Endothelial cell of umbilical vein (primary cell): Measurements from ENCODE around the gene LTN1. TPM values are rescaled to one million over a fixed set of nuclear protein-coding genes. Genes with fewer than 3 reads are reported as not detected.

Source experiments
- BruUV-seq: library from RNA; stranded (reverse); fragments of 400-500 nt; replicated peaks from 2 replicates; lab custom pipeline; 2021; lab: Mats Ljungman, UMichigan
- CTCF ChIA-PET: fragments of 300-600, 350-600 bp; sonication (Branson Sonifier 250); formaldehyde crosslinking; loops from one replicate; lab custom pipeline; 2021; ENCODE audit warnings: antibody characterized with exemption, inconsistent platforms; lab: Charles Lee
- POLR2A ChIA-PET: fragments of 300-600, 350-600 bp; sonication (Branson Sonifier 250); formaldehyde crosslinking; loops from one replicate; lab custom pipeline; 2021; ENCODE audit warnings: antibody characterized with exemption, inconsistent platforms; lab: Charles Lee
- DNase-seq: peaks from one replicate; pipeline ENCODE4 v3.0.0-alpha.2; 2011; ENCODE audit warnings: low read depth, low spot score
- FAIRE-seq: peaks from 2 replicates; lab custom pipeline; 2011; peaks lifted over from hg19 to GRCh38; lab: Jason Lieb, UNC
- H2AFZ ChIP-seq: 2 replicates; pipeline ENCODE4 v1.6.0; 2012; ENCODE audit warnings: low read depth, low read length, control low read depth, inconsistent platforms
- H3K27ac ChIP-seq: 2 replicates; pipeline ENCODE4 v1.5.1; 2011; ENCODE audit warnings: low read depth, mild to moderate bottlenecking, control low read depth, low read length, moderate library complexity; ENCODE audit not compliant: insufficient read depth
- H3K27me3 ChIP-seq, 2 experiments: 2 replicates each; pipeline versions ENCODE4 v1.6.0 to v1.6.1; 2011; ENCODE audit warnings: low read length in 2 of 2, mixed read lengths in 1 of 2; ENCODE audit not compliant: control insufficient read depth in 2 of 2, insufficient read depth in 2 of 2
- H3K36me3 ChIP-seq, 2 experiments: 2 replicates in 1 of 2; 3 replicates in 1 of 2; pipeline ENCODE4 v1.5.1; 2011; ENCODE audit warnings: low read length in 2 of 2, mild to moderate bottlenecking in 1 of 2, moderate library complexity in 1 of 2; ENCODE audit not compliant: control insufficient read depth in 2 of 2, insufficient read depth in 2 of 2; ENCODE audit errors: extremely low read depth in 1 of 2
- H3K4me1 ChIP-seq: 3 replicates; pipeline ENCODE4 v1.5.1; 2011; ENCODE audit warnings: mild to moderate bottlenecking, low read length; ENCODE audit not compliant: control insufficient read depth, insufficient read depth; ENCODE audit errors: extremely low read depth
- H3K4me2 ChIP-seq: 2 replicates; pipeline ENCODE4 v1.6.1; 2011; ENCODE audit warnings: low read length, control low read depth, mixed read lengths; ENCODE audit not compliant: insufficient read depth
- H3K4me3 ChIP-seq, 3 experiments: fragments of 200-600 bp in 1 of 3; sonication (generic), shearing (Covaris generic) in 1 of 3; replicated peaks in 1 of 3; 2 replicates each; pipeline ENCODE4 v1.5.1; 2011 to 2016; ENCODE audit warnings: control low read depth in 3 of 3, low read length in 3 of 3, mild to moderate bottlenecking in 2 of 3, inconsistent platforms in 1 of 3, low read depth in 1 of 3, moderate library complexity in 1 of 3; ENCODE audit not compliant: insufficient read depth in 1 of 3
- H3K79me2 ChIP-seq: 2 replicates; pipeline ENCODE4 v1.6.0; 2012; ENCODE audit warnings: low read length, inconsistent platforms; ENCODE audit not compliant: control insufficient read depth, insufficient read depth
- H3K9ac ChIP-seq: replicated peaks from 2 replicates; pipeline ENCODE3; 2011; ENCODE audit warnings: low read length, control low read depth; ENCODE audit not compliant: insufficient read depth; ENCODE audit errors: extremely low read depth
- H3K9me1 ChIP-seq: replicated peaks from 3 replicates; pipeline ENCODE4 v1.6.0; 2011; ENCODE audit warnings: mild to moderate bottlenecking, low read length; ENCODE audit not compliant: control insufficient read depth, insufficient read depth; ENCODE audit errors: extremely low read depth
- H3K9me3 ChIP-seq: replicated peaks from 2 replicates; pipeline ENCODE4 v1.5.1; 2012; ENCODE audit warnings: low read length, inconsistent platforms; ENCODE audit not compliant: control insufficient read depth, insufficient read depth
- H4K20me1 ChIP-seq: replicated peaks from 2 replicates; pipeline ENCODE3; 2011; ENCODE audit warnings: mild to moderate bottlenecking, low read length; ENCODE audit not compliant: control insufficient read depth, insufficient read depth; ENCODE audit errors: extremely low read depth
- EZH2 ChIP-seq: IDR thresholded peaks from 2 replicates; pipeline ENCODE4 v1.6.1; 2012; ENCODE audit warnings: borderline replicate concordance, low read depth, mild to moderate bottlenecking, moderate library complexity, low read length, inconsistent platforms; ENCODE audit not compliant: severe bottlenecking
- FOS ChIP-seq: IDR thresholded peaks from 2 replicates; pipeline ENCODE4 v1.6.1; 2011; ENCODE audit warnings: mild to moderate bottlenecking, low read length, moderate library complexity, borderline replicate concordance; ENCODE audit not compliant: insufficient read depth
- GATA2 ChIP-seq: IDR thresholded peaks from 2 replicates; pipeline ENCODE4 v1.7.0; 2011; ENCODE audit warnings: low read depth, mild to moderate bottlenecking, moderate library complexity, mixed read lengths, low read length; ENCODE audit not compliant: insufficient read length, insufficient read depth
- JUN ChIP-seq: IDR thresholded peaks from 2 replicates; pipeline ENCODE4 v1.6.1; 2011; ENCODE audit warnings: borderline replicate concordance, low read depth; ENCODE audit not compliant: insufficient read length, insufficient read depth
- MAX ChIP-seq: IDR thresholded peaks from 2 replicates; pipeline ENCODE4 v1.6.1; 2011; ENCODE audit not compliant: insufficient read depth, insufficient read length
- MYC ChIP-seq: IDR thresholded peaks from one replicate; pipeline ENCODE4 v1.6.1; 2011; ENCODE audit warnings: mild to moderate bottlenecking, low read depth, low read length
- POLR2A ChIP-seq: IDR thresholded peaks from 2 replicates; pipeline ENCODE4 v1.6.1; 2012; ENCODE audit warnings: low read depth, mild to moderate bottlenecking, control low read depth, low read length
- POLR2AphosphoS5 ChIP-seq: IDR thresholded peaks from 2 replicates; pipeline ENCODE4 v1.6.1; 2012; ENCODE audit warnings: low read depth, mild to moderate bottlenecking, control low read depth, low read length, moderate library complexity; ENCODE audit not compliant: insufficient read depth
- dilution Hi-C: fragments of 300-500 bp; cut with MboI; formaldehyde crosslinking; loops from one replicate; pipeline ENCODE4 v1.15.0; 2019; ENCODE audit warnings: low sequenced_read_pairs; ENCODE audit not compliant: extremely low pct_ligation_motif_present
- intact Hi-C: fragments of 100-400 bp; cut with micrococcal nuclease; formaldehyde crosslinking; loops from one replicate; pipeline ENCODE4 v1.10.0; 2022
- polyA plus RNA-seq, 4 experiments: library from polyadenylated mRNA; depleted of rRNA in 3 of 4; stranded (reverse) in 3 of 4; unstranded in 1 of 4; fragments of >200 nt; gene quantifications; 2 replicates each; pipeline versions ENCODE4 v1.2.1 to v1.2.3, GENCODE V29; 2011 to 2012; ENCODE audit warnings: missing spikeins in 1 of 4
- total RNA-seq: library from RNA; stranded (reverse); gene quantifications from 2 replicates; pipeline ENCODE4 v1.2.3, GENCODE V29; 2021
- TF ChIP-seq, protein P1 (sequence below), 2 donors: IDR thresholded peaks; 1 replicate in 1 of 2; 2 replicates in 1 of 2; pipeline ENCODE4 v1.5.1; 2011; ENCODE audit warnings: low read length in 2 of 2, mild to moderate bottlenecking in 2 of 2, moderate library complexity in 2 of 2, control low read depth in 1 of 2, inconsistent platforms in 1 of 2, low read depth in 1 of 2; ENCODE audit not compliant: insufficient read depth in 1 of 2; ENCODE audit errors: extremely low read depth in 1 of 2

Gene LTN1
- total and polyA plus RNA-seq, 2 donors (not counting 3 experiments of a cell fraction or from before 2014, with no cell fraction given): 3.8 to 23.0 TPM

DNA sequence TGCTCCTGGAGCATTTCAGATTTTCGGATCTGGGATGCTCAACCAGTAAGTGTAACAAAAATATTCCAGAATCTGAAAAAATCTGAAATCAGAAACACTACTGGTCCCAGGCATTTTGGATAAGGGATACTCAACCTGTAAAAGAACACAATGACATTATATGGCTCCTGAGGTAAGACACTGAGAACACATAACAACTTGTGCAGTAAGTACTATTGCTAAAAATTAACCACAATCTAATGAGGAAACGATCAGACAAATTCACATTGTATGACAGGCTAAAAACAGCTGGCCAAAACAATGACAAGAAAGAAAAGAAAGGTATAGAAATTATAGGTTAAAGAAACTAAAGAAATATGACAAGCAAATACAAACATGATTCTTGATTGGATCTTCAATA is 54.9 kb downstream of the LTN1 start:
- no peak overlapping the region for H2AFZ ChIP-seq
- H4K20me1 ChIP-seq: no peaks in the 10 kb centered on the region
- DNase-seq: no peak
- no TSS peak for BruUV-seq
- no peak overlapping the region for H3K4me2 ChIP-seq
- ChIA-PET POLR2A (no interaction called here), CTCF (no interaction called here)
- H3K4me3 ChIP-seq: no peak overlapping the region
- no peak overlapping the region for H3K27ac ChIP-seq
- peaks cover 8% of the 10 kb centered on the region for H3K4me1 ChIP-seq
- no peaks in the 10 kb centered on the region for H3K9me1 ChIP-seq
- no peak for FAIRE-seq
- intact Hi-C loops (no loop called here), dilution Hi-C loops (no loop called here)
- H3K27me3 ChIP-seq: no peaks in the 10 kb centered on the region
- H3K79me2 ChIP-seq: no peaks in the 10 kb centered on the region
- H3K36me3 ChIP-seq: peaks cover 2 to 20% of the 10 kb centered on the region in 2 experiments
- TF ChIP-seq FOS: no peak
- no peak for TF ChIP-seq POLR2A
- H3K9ac ChIP-seq: no peak overlapping the region
- no peaks in the 10 kb centered on the region for H3K9me3 ChIP-seq

GRCh38 chr21:28936721-28937120 is 56.0 kb downstream of the LTN1 start:
- TF ChIP-seq MYC (no peak), POLR2A (no peak), JUN (no peak), EZH2 (no peak), FOS (no peak), POLR2AphosphoS5 (no peak), GATA2 (no peak), MAX (no peak)
- TF ChIP-seq, protein P1, sequence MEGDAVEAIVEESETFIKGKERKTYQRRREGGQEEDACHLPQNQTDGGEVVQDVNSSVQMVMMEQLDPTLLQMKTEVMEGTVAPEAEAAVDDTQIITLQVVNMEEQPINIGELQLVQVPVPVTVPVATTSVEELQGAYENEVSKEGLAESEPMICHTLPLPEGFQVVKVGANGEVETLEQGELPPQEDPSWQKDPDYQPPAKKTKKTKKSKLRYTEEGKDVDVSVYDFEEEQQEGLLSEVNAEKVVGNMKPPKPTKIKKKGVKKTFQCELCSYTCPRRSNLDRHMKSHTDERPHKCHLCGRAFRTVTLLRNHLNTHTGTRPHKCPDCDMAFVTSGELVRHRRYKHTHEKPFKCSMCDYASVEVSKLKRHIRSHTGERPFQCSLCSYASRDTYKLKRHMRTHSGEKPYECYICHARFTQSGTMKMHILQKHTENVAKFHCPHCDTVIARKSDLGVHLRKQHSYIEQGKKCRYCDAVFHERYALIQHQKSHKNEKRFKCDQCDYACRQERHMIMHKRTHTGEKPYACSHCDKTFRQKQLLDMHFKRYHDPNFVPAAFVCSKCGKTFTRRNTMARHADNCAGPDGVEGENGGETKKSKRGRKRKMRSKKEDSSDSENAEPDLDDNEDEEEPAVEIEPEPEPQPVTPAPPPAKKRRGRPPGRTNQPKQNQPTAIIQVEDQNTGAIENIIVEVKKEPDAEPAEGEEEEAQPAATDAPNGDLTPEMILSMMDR (IDR thresholded peaks at IDR 0.05; ENCODE audit: extremely low read depth in 1 of 2, insufficient read depth in 1 of 2, low read depth in 1 of 2, low read length in 2 of 2): no peak
- Histone ChIP-seq H3K27ac (no peak overlapping the region), H3K79me2 (no peaks in the 10 kb centered on the region), H3K4me1 (no peaks in the 10 kb centered on the region), H2AFZ (no peak overlapping the region), H3K27me3 (no peaks in the 10 kb centered on the region), H3K9me1 (no peaks in the 10 kb centered on the region), H3K4me3 (no peak overlapping the region), H3K36me3 (peaks cover 2 to 15% of the 10 kb centered on the region in 2 experiments), H4K20me1 (no peaks in the 10 kb centered on the region), H3K9me3 (no peaks in the 10 kb centered on the region), H3K4me2 (no peak overlapping the region), H3K9ac (no peak overlapping the region)
- no TSS peak for BruUV-seq
- FAIRE-seq (no peak), DNase-seq (no peak)
- ChIA-PET CTCF (no interaction called here), POLR2A (no interaction called here)
- dilution Hi-C loops (no loop called here), intact Hi-C loops (no loop called here)
